GM23338 (cell line): ENCODE results near the gene RGS7. TPM values are rescaled to one million over a fixed set of nuclear protein-coding genes. Genes with fewer than 3 reads are reported as not detected.
"Not testable (repeated sequence)": the region's sequence is repeated elsewhere in the genome, so short reads cannot be mapped to it uniquely, and the experiment has no call there.

Source experiments
- ATAC-seq: fragments of 200-7000 bp; cut with Tn5 transposase; 3 replicates; pipeline ENCODE4 v1.9.1; 2020
- DNase-seq: peaks from one replicate; pipeline ENCODE4 v3.0.0-alpha.2; 2015; ENCODE audit warnings: low spot score
- H2AFZ ChIP-seq: fragments of 200-600 bp; sonication (generic); 2 replicates; pipeline ENCODE4 v1.8.0; 2016; ENCODE audit warnings: antibody characterized with exemption, mild to moderate bottlenecking, moderate library complexity
- H3F3A ChIP-seq: fragments of 200-600 bp; sonication (generic); replicated peaks from 2 replicates; pipeline ENCODE4 v1.8.0; 2017; ENCODE audit warnings: antibody characterized with exemption, mixed run types, low read depth
- H3K27ac ChIP-seq: fragments of 200-600 bp; sonication (generic); 2 replicates; pipeline ENCODE4 v1.6.1; 2016; ENCODE audit warnings: low read depth
- H3K27me3 ChIP-seq: fragments of 200-600 bp; sonication (generic); 2 replicates; pipeline ENCODE4 v1.8.0; 2016; ENCODE audit warnings: mild to moderate bottlenecking, mixed run types, moderate library complexity; ENCODE audit not compliant: insufficient read depth
- H3K36me3 ChIP-seq: fragments of 200-600 bp; sonication (generic); 2 replicates; pipeline ENCODE4 v1.8.0; 2016; ENCODE audit warnings: mild to moderate bottlenecking; ENCODE audit not compliant: insufficient read depth
- H3K4me1 ChIP-seq: fragments of 200-600 bp; sonication (generic); 2 replicates; pipeline ENCODE4 v1.8.0; 2016; ENCODE audit warnings: mild to moderate bottlenecking, moderate library complexity; ENCODE audit not compliant: insufficient read depth
- H3K4me2 ChIP-seq: fragments of 200-600 bp; sonication (generic); 2 replicates; pipeline ENCODE4 v1.7.1; 2017; ENCODE audit warnings: mixed run types
- H3K4me3 ChIP-seq: fragments of 200-600 bp; sonication (generic); 2 replicates; pipeline ENCODE4 v1.6.1; 2016; ENCODE audit warnings: mixed run types
- H3K79me2 ChIP-seq: fragments of 200-600 bp; sonication (generic); replicated peaks from 2 replicates; pipeline ENCODE4 v1.8.0; 2017; ENCODE audit warnings: mild to moderate bottlenecking; ENCODE audit not compliant: insufficient read depth
- H3K9me2 ChIP-seq: fragments of 200-600 bp; sonication (generic); 2 replicates; pipeline ENCODE4 v1.8.0; 2017; ENCODE audit not compliant: insufficient read depth
- H4K20me1 ChIP-seq: fragments of 200-600 bp; sonication (generic); replicated peaks from 2 replicates; pipeline ENCODE4 v1.8.0; 2017; ENCODE audit warnings: mild to moderate bottlenecking; ENCODE audit not compliant: insufficient read depth
- H3K27ac Mint-ChIP-seq: 2 replicates; pipeline ENCODE4 v1.8.0; 2020; ENCODE audit warnings: inconsistent platforms, mild to moderate bottlenecking, moderate library complexity, mixed read lengths
- H3K27me3 Mint-ChIP-seq: 3 replicates; pipeline ENCODE4 v1.8.0; 2022; ENCODE audit warnings: low read depth, mild to moderate bottlenecking, moderate library complexity, mixed read lengths, inconsistent platforms; ENCODE audit not compliant: insufficient read depth, poor library complexity
- H3K36me3 Mint-ChIP-seq: 3 replicates; pipeline ENCODE4 v1.8.0; 2021; ENCODE audit warnings: low read depth, mild to moderate bottlenecking, inconsistent platforms, moderate library complexity, mixed read lengths
- H3K4me1 Mint-ChIP-seq: 3 replicates; pipeline ENCODE4 v1.8.0; 2020; ENCODE audit warnings: mild to moderate bottlenecking, inconsistent platforms, mixed read lengths
- H3K4me3 Mint-ChIP-seq: 3 replicates; pipeline ENCODE4 v1.8.0; 2021; ENCODE audit warnings: moderate library complexity, mild to moderate bottlenecking, inconsistent platforms, mixed read lengths
- H3K9me3 Mint-ChIP-seq: 3 replicates; pipeline ENCODE4 v1.8.0; 2020; ENCODE audit warnings: moderate library complexity, mild to moderate bottlenecking, inconsistent platforms, mixed read lengths
- CTCF ChIP-seq, 2 experiments: fragments of 200-600 bp in 1 of 2; sonication (generic) in 1 of 2; conservative IDR thresholded peaks; 2 replicates each; pipeline versions ENCODE4 v1.5.1 to v1.6.1; 2016 to 2017; ENCODE audit warnings: antibody characterized with exemption in 2 of 2, low read depth in 2 of 2, mild to moderate bottlenecking in 2 of 2, moderate library complexity in 1 of 2
- EZH2 ChIP-seq: fragments of 200-600 bp; sonication (generic); IDR thresholded peaks from one replicate; pipeline ENCODE4 v1.8.0; 2017; ENCODE audit warnings: antibody characterized with exemption, mild to moderate bottlenecking, low read depth; ENCODE audit not compliant: unreplicated experiment
- EZH2phosphoT487 ChIP-seq: fragments of 200-600 bp; sonication (generic); IDR thresholded peaks from one replicate; pipeline ENCODE4 v1.8.1; 2018; ENCODE audit warnings: antibody characterized with exemption; ENCODE audit not compliant: unreplicated experiment
- JUNB ChIP-seq: IDR thresholded peaks from one replicate; pipeline ENCODE4 v1.6.1; 2016; ENCODE audit warnings: antibody characterized with exemption; ENCODE audit not compliant: unreplicated experiment
- NANOG ChIP-seq: IDR thresholded peaks from 2 replicates; pipeline ENCODE4 v1.6.1; 2016; ENCODE audit warnings: antibody characterized with exemption, borderline replicate concordance
- POLR2AphosphoS5 ChIP-seq: IDR thresholded peaks from 2 replicates; pipeline ENCODE4 v1.6.1; 2016; ENCODE audit warnings: antibody characterized with exemption, low read depth
- REST ChIP-seq: IDR thresholded peaks from one replicate; pipeline ENCODE4 v1.6.1; 2018; ENCODE audit warnings: antibody characterized with exemption; ENCODE audit not compliant: unreplicated experiment
- STAT1 ChIP-seq: IDR thresholded peaks from one replicate; pipeline ENCODE4 v1.6.1; 2016; ENCODE audit warnings: antibody characterized with exemption; ENCODE audit not compliant: unreplicated experiment
- ZNF462 ChIP-seq: fragments of 250-450 bp; sonication (Bioruptor Pico); IDR thresholded peaks from 2 replicates; pipeline ENCODE4 v1.5.0; 2020; ENCODE audit warnings: mild to moderate bottlenecking, moderate library complexity
- polyA plus RNA-seq: library from polyadenylated mRNA; unstranded; fragments of >200 nt; fragmentation: Nextera tagmentation; extraction: Ambion mirVana; gene quantifications from 2 replicates; pipeline ENCODE4 v1.2.1, GENCODE V29; 2016
- total RNA-seq: library from RNA; depleted of rRNA; stranded (reverse); fragments of >200 nt; shearing (Covaris generic); gene quantifications from 2 replicates; pipeline ENCODE4 v1.2.3, GENCODE V29; 2014

The RGS7 gene
- total and polyA plus RNA-seq, 2 experiments from 2014 or later, result 2.0 to 2.2 TPM

- H3K9me2 ChIP-seq, H3K27me3 Mint-ChIP-seq, DNase-seq, ATAC-seq, H3F3A ChIP-seq, H3K9me3 Mint-ChIP-seq, H3K27ac ChIP-seq, H3K27ac Mint-ChIP-seq, H3K4me1 ChIP-seq, H3K36me3 ChIP-seq, H3K4me3 Mint-ChIP-seq, H3K27me3 ChIP-seq, H3K79me2 ChIP-seq, H2AFZ ChIP-seq, H3K4me1 Mint-ChIP-seq, H4K20me1 ChIP-seq, H3K4me2 ChIP-seq, H3K4me3 ChIP-seq, H3K36me3 Mint-ChIP-seq: not testable (repeated sequence)
Observed at GRCh38 chr1:240783728-240784137, 573.3 kb downstream of the RGS7 start.

- Histone ChIP-seq H2AFZ (no peak overlapping the region), H3K27me3 (no peaks in the 10 kb centered on the region), H3F3A (no peaks in the 10 kb centered on the region), H4K20me1 (no peaks in the 10 kb centered on the region), H3K9me2 (no peaks in the 10 kb centered on the region), H3K4me2 (no peak overlapping the region), H3K4me1 (no peaks in the 10 kb centered on the region), H3K27ac (peak overlapping the region; percentile 53; the same call in 1 of the 2 replicates), H3K4me3 (no peak overlapping the region), H3K79me2 (no peaks in the 10 kb centered on the region), H3K36me3 (no peaks in the 10 kb centered on the region)
- H3K4me1 Mint-ChIP-seq, result no peaks in the 10 kb centered on the region
- no peak overlapping the region for H3K27ac Mint-ChIP-seq
- H3K27me3 Mint-ChIP-seq, result peaks cover 1% of the 10 kb centered on the region
- no peak for ATAC-seq
- H3K9me3 Mint-ChIP-seq, result no peaks in the 10 kb centered on the region; the same call in 2 of the 3 replicates
- DNase-seq, result no peak
- 0 out of 3 replicates have a peak, but pooled peaks cover 2% of the 10 kb centered on the region for H3K36me3 Mint-ChIP-seq
- H3K4me3 Mint-ChIP-seq, result no peak overlapping the region
- TF ChIP-seq NANOG (no peak), EZH2 (no peak), ZNF462 (CRISPR knock-in tag) (no peak), JUNB (no peak), REST (no peak), CTCF (conservative IDR thresholded peaks at IDR 0.05; ENCODE audit: low read depth in 2 of 2) (no peak), POLR2AphosphoS5 (no peak), STAT1 (no peak), EZH2phosphoT487 (no peak)
Observed at GRCh38 chr1:240776237-240776636, 580.8 kb downstream of the RGS7 start.
